HepG2 (cell line): ENCODE data around the gene PEAK3. TPM values are rescaled to one million over a fixed set of nuclear protein-coding genes. Genes with fewer than 3 reads are reported as not detected.

Experiments used
- ATAC-seq: fragments of 200-7000 bp; cut with Tn5 transposase; 3 replicates; pipeline ENCODE4 v1.9.1; 2020; ENCODE audit warnings: mild to moderate bottlenecking, moderate library complexity
- BruUV-seq: library from RNA; stranded (reverse); fragments of 400-500 nt; replicated peaks from 2 replicates; lab custom pipeline; 2021; lab: Mats Ljungman, UMichigan
- CTCF ChIA-PET: fragments of 300-600 bp; formaldehyde crosslinking; extraction: SDS; loops from one replicate; lab custom pipeline; 2021; ENCODE audit warnings: low total read pairs, inconsistent platforms, low intra/inter-chr PET ratio; lab: Yijun Ruan, JAX
- POLR2A ChIA-PET: fragments of 350-600 bp; sonication (Branson Sonifier 250); formaldehyde crosslinking; loops from one replicate; lab custom pipeline; 2020; ENCODE audit warnings: antibody characterized with exemption, inconsistent platforms; lab: Yijun Ruan, JAX
- DNase-seq: peaks from one replicate; pipeline ENCODE4 v3.0.0-alpha.2; 2015; ENCODE audit warnings: low spot score
- FAIRE-seq: peaks from 3 replicates; lab custom pipeline; 2011; peaks lifted over from hg19 to GRCh38; lab: Jason Lieb, UNC
- H2AFZ ChIP-seq: one replicate; pipeline ENCODE4 v1.6.1; 2011; ENCODE audit warnings: low read length, inconsistent platforms
- H3K27ac ChIP-seq: fragments of 300-600 bp; 3 replicates; pipeline ENCODE4 v1.8.0; 2011; ENCODE audit warnings: mixed run types, mild to moderate bottlenecking, mixed read lengths, low read length, inconsistent platforms; ENCODE audit not compliant: insufficient read depth; ENCODE audit errors: extremely low read length
- H3K27me3 ChIP-seq, 2 experiments: fragments of 200-600 bp in 1 of 2; 2 replicates in 1 of 2; 3 replicates in 1 of 2; pipeline versions ENCODE4 v1.6.0 to v1.8.0; 2011; ENCODE audit warnings: low read length in 2 of 2, mild to moderate bottlenecking in 2 of 2, moderate library complexity in 2 of 2, inconsistent platforms in 1 of 2; ENCODE audit not compliant: insufficient read depth in 2 of 2, control insufficient read depth in 1 of 2
- H3K36me3 ChIP-seq, 2 experiments: fragments of 200-600 bp in 1 of 2; replicated peaks in 1 of 2; 2 replicates in 1 of 2; 3 replicates in 1 of 2; pipeline versions ENCODE4 v1.5.1 to v1.8.0; 2011; ENCODE audit warnings: low read length in 2 of 2, inconsistent platforms in 1 of 2; ENCODE audit not compliant: insufficient read depth in 2 of 2, control insufficient read depth in 1 of 2
- H3K4me1 ChIP-seq: 2 replicates; pipeline ENCODE4 v1.5.1; 2012; ENCODE audit warnings: low read length, inconsistent platforms; ENCODE audit not compliant: insufficient read depth
- H3K4me2 ChIP-seq: 2 replicates; pipeline ENCODE4 v1.6.0; 2011; ENCODE audit warnings: low read depth, low read length, inconsistent platforms
- H3K4me3 ChIP-seq, 3 experiments: fragments of 200-600 bp in 1 of 3; sonication (generic), shearing (Covaris generic) in 1 of 3; replicated peaks in 1 of 3; 2 replicates each; pipeline ENCODE4 v1.5.1; 2011 to 2016; ENCODE audit warnings: low read length in 3 of 3, inconsistent platforms in 2 of 3, low read depth in 2 of 3, mild to moderate bottlenecking in 2 of 3, control low read depth in 1 of 3, mixed read lengths in 1 of 3; ENCODE audit not compliant: insufficient read depth in 1 of 3
- H3K79me2 ChIP-seq: one replicate; pipeline ENCODE4 v1.6.1; 2011; ENCODE audit warnings: low read length, inconsistent platforms; ENCODE audit not compliant: insufficient read depth
- H3K9ac ChIP-seq: 2 replicates; pipeline ENCODE4 v1.6.0; 2011; ENCODE audit warnings: mild to moderate bottlenecking, low read depth, low read length, inconsistent platforms; ENCODE audit not compliant: insufficient read depth
- H3K9me3 ChIP-seq: 2 replicates; pipeline ENCODE4 v1.5.1; 2012; ENCODE audit warnings: mild to moderate bottlenecking, low read length
- H4K20me1 ChIP-seq: 2 replicates; pipeline ENCODE4 v1.6.0; 2011; ENCODE audit warnings: inconsistent platforms, mild to moderate bottlenecking, low read length, moderate library complexity; ENCODE audit not compliant: insufficient read depth
- AGO1 ChIP-seq: fragments of 200-400 bp; formaldehyde crosslinking; IDR thresholded peaks from 2 replicates; pipeline ENCODE4 v1.6.1; 2017; ENCODE audit warnings: mild to moderate bottlenecking, low read depth, low read length, moderate library complexity; ENCODE audit not compliant: poor library complexity, severe bottlenecking
- ATF7-NPFF ChIP-seq: sonication (generic); formaldehyde crosslinking; IDR thresholded peaks from 2 replicates; pipeline ENCODE4 v1.8.1; 2023; ENCODE audit warnings: mild to moderate bottlenecking, low read depth, missing genetic modification reagents, moderate library complexity
- CCDC6 ChIP-seq: sonication (generic); formaldehyde crosslinking; IDR thresholded peaks from 2 replicates; pipeline ENCODE4 v1.8.1; 2022; ENCODE audit warnings: mild to moderate bottlenecking, missing genetic modification reagents, moderate library complexity
- CHD4 ChIP-seq: fragments of 200-600 bp; sonication (generic); IDR thresholded peaks from 2 replicates; pipeline ENCODE4 v1.7.0; 2017; ENCODE audit warnings: mild to moderate bottlenecking, low read length, borderline replicate concordance
- JUNB ChIP-seq: sonication (generic); formaldehyde crosslinking; IDR thresholded peaks from 2 replicates; pipeline ENCODE4 v1.8.0; 2022; ENCODE audit warnings: missing genetic modification reagents, mild to moderate bottlenecking, borderline replicate concordance
- MXI1 ChIP-seq: IDR thresholded peaks from 3 replicates; pipeline ENCODE4 v1.6.1; 2012; ENCODE audit warnings: low read depth, low read length, inconsistent platforms, borderline replicate concordance
- MYC ChIP-seq: sonication (generic); formaldehyde crosslinking; IDR thresholded peaks from 2 replicates; pipeline ENCODE4 v1.9.0; 2021; ENCODE audit warnings: missing genetic modification reagents, borderline replicate concordance
- SUZ12 ChIP-seq: fragments of 150-350 bp; IDR thresholded peaks from 2 replicates; pipeline ENCODE4 v1.6.1; 2014; ENCODE audit warnings: low read depth, low read length
- THAP11 ChIP-seq: IDR thresholded peaks from 2 replicates; pipeline ENCODE4 v1.6.1; 2016; ENCODE audit warnings: missing biosample characterization, missing genetic modification reagents
- YY1 ChIP-seq: IDR thresholded peaks from 2 replicates; pipeline ENCODE4 v1.6.1; 2011; ENCODE audit warnings: low read length, low read depth, moderate library complexity, mild to moderate bottlenecking; ENCODE audit not compliant: insufficient read depth, insufficient replicate concordance
- ZBTB21 ChIP-seq: sonication (generic); formaldehyde crosslinking; IDR thresholded peaks from 2 replicates; pipeline ENCODE4 v1.4.0; 2020; ENCODE audit warnings: missing genetic modification reagents
- ZBTB38 ChIP-seq: sonication (generic); formaldehyde crosslinking; IDR thresholded peaks from 2 replicates; pipeline ENCODE4 v1.5.1; 2020; ENCODE audit warnings: mild to moderate bottlenecking, missing genetic modification reagents
- ZKSCAN5 ChIP-seq: sonication (generic); formaldehyde crosslinking; IDR thresholded peaks from 2 replicates; pipeline ENCODE4 v1.5.1; 2020; ENCODE audit warnings: mild to moderate bottlenecking, missing genetic modification reagents
- ZNF75D ChIP-seq: sonication (generic); formaldehyde crosslinking; IDR thresholded peaks from 2 replicates; pipeline ENCODE4 v1.8.1; 2023; ENCODE audit warnings: missing genetic modification reagents, mild to moderate bottlenecking, borderline replicate concordance
- WGBS: methylation state at CpG from one replicate; pipeline ENCODE4 v1.1.6; 2017; ENCODE audit warnings: low lambda C conversion rate; 5-methylcytosine and 5-hydroxymethylcytosine counted together
- in situ Hi-C: cut with HindIII; loops from 2 replicates; pipeline ENCODE4 v1.10.0; 2017; ENCODE audit warnings: low pct_unique_long_range_greater_than_20kb; ENCODE audit not compliant: extremely low pct_ligation_motif_present
- intact Hi-C: fragments of 100-400 bp; cut with micrococcal nuclease; formaldehyde crosslinking; loops from one replicate; pipeline ENCODE4 v1.10.0; 2022; ENCODE audit not compliant: unreplicated experiment
- polyA plus RNA-seq, 8 experiments: library from polyadenylated mRNA; depleted of rRNA in 3 of 8; stranded (reverse) in 7 of 8; unstranded in 1 of 8; fragments of >200 nt; fragmentation: Illumina TruSeq in 4 of 8; extraction: Trizol in 4 of 8; gene quantifications; 2 replicates each; pipeline versions ENCODE4 v1.2.1 to v1.2.3, GENCODE V29; 2011 to 2016; ENCODE audit warnings: low read depth in 4 of 8, missing spikeins in 1 of 8, mixed read lengths in 1 of 8; ENCODE audit not compliant: insufficient read depth in 1 of 8
- total RNA-seq, 5 experiments: library from RNA; depleted of rRNA; stranded (reverse); fragments of >200 nt; fragmentation: Illumina TruSeq; extraction: Trizol; gene quantifications; 2 replicates each; pipeline ENCODE4 v1.2.3, GENCODE V29; 2016; ENCODE audit warnings: low read depth in 1 of 5
- TF ChIP-seq, protein P1 (sequence below): sonication (generic); formaldehyde crosslinking; IDR thresholded peaks from 2 replicates; pipeline ENCODE4 v1.4.0; 2020; ENCODE audit warnings: missing genetic modification reagents
- TF ChIP-seq, protein P2 (sequence below): sonication (generic); formaldehyde crosslinking; IDR thresholded peaks from 2 replicates; pipeline ENCODE4 v1.4.0; 2020; ENCODE audit warnings: missing genetic modification reagents
- TF ChIP-seq, protein P3 (sequence below): sonication (generic); formaldehyde crosslinking; IDR thresholded peaks from 2 replicates; pipeline ENCODE4 v1.9.0; 2021; ENCODE audit warnings: missing genetic modification reagents, borderline replicate concordance

Gene PEAK3
- total and polyA plus RNA-seq, 2 of the 13 experiments (the other 11 are each of a cell fraction or from before 2014, with no cell fraction given): not detected

DNA sequence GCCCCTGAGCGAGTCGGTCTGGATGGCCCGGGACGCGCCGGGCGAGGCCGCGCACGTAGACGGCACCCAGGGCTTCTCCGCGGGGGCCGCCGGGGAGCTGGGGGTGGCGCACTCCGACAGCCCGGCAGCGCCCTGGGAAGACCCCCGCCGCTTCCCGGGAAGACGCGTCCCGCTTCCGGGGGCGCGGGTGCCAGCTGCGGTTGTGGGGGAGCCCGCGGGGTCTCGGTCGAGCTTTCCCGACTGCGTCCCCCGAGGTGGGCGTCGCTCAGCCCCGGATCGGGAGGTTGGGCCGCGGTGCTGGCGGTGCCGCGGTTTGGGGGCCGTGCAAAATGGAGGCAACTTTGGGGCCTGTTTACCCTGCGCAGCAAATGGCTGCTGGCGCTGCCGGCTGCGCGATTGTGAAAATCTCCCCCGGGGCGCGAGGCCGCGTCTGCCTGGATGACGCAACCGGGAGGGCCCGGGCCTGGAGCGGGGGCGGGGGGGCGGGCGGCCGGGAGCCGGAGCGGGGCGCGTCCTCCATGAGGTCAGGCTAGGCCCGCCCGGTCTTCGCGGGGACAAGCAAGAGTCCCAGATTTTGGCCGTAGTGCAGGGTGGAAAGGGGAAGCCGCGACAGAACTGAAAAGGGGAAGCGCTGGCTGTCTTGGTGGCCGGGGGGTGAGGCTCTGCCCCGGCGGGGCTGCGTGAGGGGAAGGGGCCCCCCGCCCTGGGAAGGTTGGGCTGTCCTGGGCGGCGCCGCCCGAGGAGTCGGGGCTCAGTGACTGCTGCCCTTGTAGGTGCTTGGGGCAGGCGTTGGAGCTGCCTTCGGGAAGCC is 11.3 kb downstream of the PEAK3 start:
- Histone ChIP-seq H3K27ac (peak overlapping the region; percentile 87), H3K4me3 (peak overlapping the region; percentile 93 to 96 (median 94)), H3K9me3 (no peaks in the 10 kb centered on the region), H2AFZ (no peak overlapping the region), H3K27me3 (no peaks in the 10 kb centered on the region; a peak in 1 of 5 replicates), H3K79me2 (peaks cover 39% of the 10 kb centered on the region), H3K36me3 (peaks cover 4 to 17% of the 10 kb centered on the region in 2 experiments; a peak in 4 of 5 replicates), H3K4me1 (peaks cover 57% of the 10 kb centered on the region), H3K4me2 (peak overlapping the region; percentile 85), H4K20me1 (peaks cover 56% of the 10 kb centered on the region), H3K9ac (peak overlapping the region; percentile 96)
- FAIRE-seq: no peak
- 0% methylated on average over 10 of the region's 88 CpGs for WGBS
- DNase-seq: peak; percentile 44
- ATAC-seq: peak; percentile 4
- POLR2A ChIA-PET: interaction anchor here (0.8 to 2.9 kb wide), 6 partner anchors 11 to 122 kb away, joined by 3 to 11 read pairs (median 4); no protein-coding TSS in a partner anchor
- intact Hi-C loops (loop anchor here (5.0 kb wide), 1 partner anchor 33 kb away; the partner anchor contains the start of genes PLEKHJ1 and SF3A2), in situ Hi-C loops (no loop called here)
- BruUV-seq: no TSS peak
- CTCF ChIA-PET: no interaction called here
- TF ChIP-seq MYC (CRISPR knock-in tag) (peak; percentile 43; the same call in 1 of the 2 replicates), CHD4 (no peak), MXI1 (peak; percentile 14; the same call in 1 of the 3 replicates), ZNF75D (CRISPR knock-in tag) (no peak), JUNB (CRISPR knock-in tag) (no peak), AGO1 (peak; percentile 99), THAP11 (CRISPR knock-in tag) (peak; percentile 41; the same call in 1 of the 2 replicates), ZBTB38 (0 out of 2 replicates have a peak, but pooled peaks have one; percentile 8), YY1 (peak; percentile 89), ZBTB21 (CRISPR knock-in tag) (no peak), ZKSCAN5 (CRISPR knock-in tag) (no peak), ATF7-NPFF (CRISPR knock-in tag) (peak; percentile 58; the same call in 1 of the 2 replicates), SUZ12 (no peak), CCDC6 (CRISPR knock-in tag) (peak; percentile 58; the same call in 1 of the 2 replicates)
- TF ChIP-seq, protein P1, sequence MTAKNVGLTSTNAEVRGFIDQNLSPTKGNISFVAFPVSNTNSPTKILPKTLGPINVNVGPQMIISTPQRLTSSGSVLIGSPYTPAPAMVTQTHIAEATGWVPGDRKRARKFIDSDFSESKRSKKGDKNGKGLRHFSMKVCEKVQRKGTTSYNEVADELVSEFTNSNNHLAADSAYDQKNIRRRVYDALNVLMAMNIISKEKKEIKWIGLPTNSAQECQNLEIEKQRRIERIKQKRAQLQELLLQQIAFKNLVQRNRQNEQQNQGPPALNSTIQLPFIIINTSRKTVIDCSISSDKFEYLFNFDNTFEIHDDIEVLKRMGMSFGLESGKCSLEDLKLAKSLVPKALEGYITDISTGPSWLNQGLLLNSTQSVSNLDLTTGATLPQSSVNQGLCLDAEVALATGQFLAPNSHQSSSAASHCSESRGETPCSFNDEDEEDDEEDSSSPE (CRISPR knock-in tag): peak; percentile 28; the same call in 1 of the 2 replicates
- TF ChIP-seq, protein P2, sequence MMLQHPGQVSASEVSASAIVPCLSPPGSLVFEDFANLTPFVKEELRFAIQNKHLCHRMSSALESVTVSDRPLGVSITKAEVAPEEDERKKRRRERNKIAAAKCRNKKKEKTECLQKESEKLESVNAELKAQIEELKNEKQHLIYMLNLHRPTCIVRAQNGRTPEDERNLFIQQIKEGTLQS (CRISPR knock-in tag): peak; percentile 79
- TF ChIP-seq, protein P3, sequence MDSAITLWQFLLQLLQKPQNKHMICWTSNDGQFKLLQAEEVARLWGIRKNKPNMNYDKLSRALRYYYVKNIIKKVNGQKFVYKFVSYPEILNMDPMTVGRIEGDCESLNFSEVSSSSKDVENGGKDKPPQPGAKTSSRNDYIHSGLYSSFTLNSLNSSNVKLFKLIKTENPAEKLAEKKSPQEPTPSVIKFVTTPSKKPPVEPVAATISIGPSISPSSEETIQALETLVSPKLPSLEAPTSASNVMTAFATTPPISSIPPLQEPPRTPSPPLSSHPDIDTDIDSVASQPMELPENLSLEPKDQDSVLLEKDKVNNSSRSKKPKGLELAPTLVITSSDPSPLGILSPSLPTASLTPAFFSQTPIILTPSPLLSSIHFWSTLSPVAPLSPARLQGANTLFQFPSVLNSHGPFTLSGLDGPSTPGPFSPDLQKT (CRISPR knock-in tag): no peak
